B cell (primary cell): ENCODE data around the gene SRRM4. TPM values are rescaled to one million over a fixed set of nuclear protein-coding genes. Genes with fewer than 3 reads are reported as not detected.

Experiments used
- ATAC-seq: fragments of 200-7000 bp; cut with Tn5 transposase; one replicate; pipeline ENCODE4 v1.10.0; 2021; ENCODE audit warnings: low read depth, mild to moderate bottlenecking, moderate number of reproducible peaks, moderate library complexity
- CTCF ChIA-PET: fragments of 350-600 bp; sonication (Branson Sonifier 250); formaldehyde crosslinking; loops from one replicate; lab custom pipeline; 2021; ENCODE audit warnings: antibody characterized with exemption, inconsistent platforms; lab: Charles Lee
- POLR2A ChIA-PET: fragments of 350-600 bp; sonication (Branson Sonifier 250); formaldehyde crosslinking; loops from one replicate; lab custom pipeline; 2021; ENCODE audit warnings: antibody characterized with exemption; lab: Charles Lee
- DNase-seq: peaks from one replicate; pipeline ENCODE4 v3.0.0; 2013
- H2AFZ ChIP-seq: 2 replicates; pipeline ENCODE4 v1.6.1; 2012; ENCODE audit warnings: mild to moderate bottlenecking, low read depth, low read length; ENCODE audit not compliant: insufficient read depth, poor library complexity, severe bottlenecking
- H3K27ac ChIP-seq, 2 donors: 1 replicate in 1 of 2; 2 replicates in 1 of 2; pipeline ENCODE4 v1.5.1; 2012 to 2013; ENCODE audit warnings: low read length in 2 of 2, mild to moderate bottlenecking in 2 of 2, moderate library complexity in 1 of 2
- H3K27me3 ChIP-seq, 4 experiments: fragments of 200-600 bp in 1 of 4; sonication (generic) in 1 of 4; replicated peaks in 1 of 4; 1 replicate in 2 of 4; 2 replicates in 2 of 4; pipeline versions ENCODE4 v1.6.1 to v1.7.0; 2013 to 2016; ENCODE audit warnings: low read length in 3 of 4, mild to moderate bottlenecking in 2 of 4, mixed read lengths in 1 of 4, moderate library complexity in 1 of 4; ENCODE audit not compliant: insufficient read depth in 4 of 4, control insufficient read depth in 3 of 4; ENCODE audit errors: control extremely low read depth in 1 of 4
- H3K36me3 ChIP-seq, 2 experiments: replicated peaks in 1 of 2; 1 replicate in 1 of 2; 2 replicates in 1 of 2; pipeline versions ENCODE4 v1.6.1 to v1.7.1; 2013; ENCODE audit warnings: low read length in 1 of 2; ENCODE audit not compliant: insufficient read depth in 2 of 2, control insufficient read depth in 1 of 2; ENCODE audit errors: control extremely low read depth in 1 of 2, extremely low read depth in 1 of 2
- H3K4me1 ChIP-seq, 2 donors: fragments of 200-600 bp in 1 of 2; sonication (generic) in 1 of 2; 1 replicate in 1 of 2; 2 replicates in 1 of 2; pipeline versions ENCODE4 v1.5.1 to v1.6.1; 2013 to 2017; ENCODE audit warnings: low read length in 2 of 2; ENCODE audit not compliant: control insufficient read depth in 2 of 2, insufficient read depth in 2 of 2
- H3K4me2 ChIP-seq: replicated peaks from 2 replicates; pipeline ENCODE3; 2012; ENCODE audit warnings: mild to moderate bottlenecking, low read depth, low read length; ENCODE audit not compliant: poor library complexity, severe bottlenecking
- H3K4me3 ChIP-seq, 5 experiments: fragments of 200-600 bp in 1 of 5; sonication (generic) in 1 of 5; 1 replicate in 3 of 5; 2 replicates in 2 of 5; pipeline versions ENCODE4 v1.5.1 to v1.7.0; 2011 to 2016; ENCODE audit warnings: low read length in 4 of 5, mild to moderate bottlenecking in 4 of 5, low read depth in 2 of 5, control low read depth in 1 of 5, moderate library complexity in 1 of 5; ENCODE audit not compliant: insufficient read depth in 1 of 5; ENCODE audit errors: control extremely low read depth in 1 of 5, extremely low read depth in 1 of 5
- H3K79me2 ChIP-seq: fragments of 200-600 bp; sonication (generic); one replicate; pipeline ENCODE4 v1.6.0; 2016; ENCODE audit warnings: low read length; ENCODE audit not compliant: control insufficient read depth, insufficient read depth
- H3K9ac ChIP-seq: fragments of 200-600 bp; sonication (generic); 2 replicates; pipeline ENCODE4 v1.6.1; 2017; ENCODE audit warnings: mild to moderate bottlenecking, low read length, moderate library complexity
- H3K9me3 ChIP-seq, 3 donors: one replicate each; pipeline versions ENCODE4 v1.6.1 to v1.7.1; 2013; ENCODE audit warnings: low read length in 2 of 3; ENCODE audit not compliant: control insufficient read depth in 2 of 3, insufficient read depth in 1 of 3; ENCODE audit errors: control extremely low read depth in 1 of 3
- H4K20me1 ChIP-seq: 2 replicates; pipeline ENCODE4 v1.6.0; 2012; ENCODE audit warnings: mild to moderate bottlenecking, low read length; ENCODE audit not compliant: insufficient read depth, control insufficient read depth, poor library complexity, severe bottlenecking
- H3K27ac Mint-ChIP-seq: one replicate; pipeline ENCODE4 v1.8.0; 2021; ENCODE audit warnings: mixed read lengths
- H3K27me3 Mint-ChIP-seq: one replicate; pipeline ENCODE4 v1.8.0; 2021; ENCODE audit warnings: mixed read lengths
- H3K4me1 Mint-ChIP-seq: one replicate; pipeline ENCODE4 v1.8.0; 2021; ENCODE audit warnings: mixed read lengths
- H3K4me3 Mint-ChIP-seq: one replicate; pipeline ENCODE4 v1.8.0; 2021; ENCODE audit warnings: mixed read lengths
- H3K9me3 Mint-ChIP-seq: one replicate; pipeline ENCODE4 v1.8.0; 2022; ENCODE audit warnings: mixed read lengths; ENCODE audit not compliant: insufficient read depth
- CTCF ChIP-seq: fragments of 200-600 bp; IDR thresholded peaks from one replicate; pipeline ENCODE4 v1.8.0; 2022; ENCODE audit warnings: antibody characterized with exemption, mild to moderate bottlenecking
- EZH2 ChIP-seq: IDR thresholded peaks from 2 replicates; pipeline ENCODE4 v1.6.1; 2012; ENCODE audit warnings: borderline replicate concordance, low read depth, mild to moderate bottlenecking, moderate library complexity, low read length; ENCODE audit not compliant: insufficient read depth, poor library complexity, severe bottlenecking
- WGBS: methylation state at CpG from one replicate; pipeline ENCODE4 v1.1.5; 2013; ENCODE audit warnings: missing lambda C conversion rate; ENCODE audit not compliant: insufficient coverage; 5-methylcytosine and 5-hydroxymethylcytosine counted together
- intact Hi-C: fragments of 100-400 bp; cut with micrococcal nuclease; formaldehyde crosslinking; loops from one replicate; pipeline ENCODE4 v1.10.0; 2022
- polyA plus RNA-seq: library from polyadenylated mRNA; depleted of rRNA; stranded (reverse); fragments of >200 nt; gene quantifications from 2 replicates; pipeline ENCODE4 v1.2.3, GENCODE V29; 2012
- total RNA-seq, 2 donors: library from RNA; stranded (reverse); fragments of 120-200 nt in 1 of 2; gene quantifications; 1 replicate in 1 of 2; 2 replicates in 1 of 2; pipeline versions ENCODE4 v1.2.3 to v1.2.4, GENCODE V29; 2013 to 2022

Gene SRRM4
- total and polyA plus RNA-seq, 2 donors (not counting 1 experiment from before 2014, with no cell fraction given) = not detected

- Histone ChIP-seq H4K20me1 (no peaks in the 10 kb centered on the region), H3K4me2 (no peak overlapping the region)
Observed at GRCh38 chr12:119201789-119202543, 220.6 kb downstream of the SRRM4 start.

More at GRCh38 chr12:119201789-119202543, 220.6 kb downstream of the SRRM4 start:
- ATAC-seq (no peak), DNase-seq (no peak)
- no peaks in the 10 kb centered on the region for H3K79me2 ChIP-seq
- no peaks in the 10 kb centered on the region for H3K9me3 Mint-ChIP-seq
- intact Hi-C loops = no loop called here
- H2AFZ ChIP-seq = no peak overlapping the region
- H3K27me3 ChIP-seq = no peaks in the 10 kb centered on the region
- no peaks in the 10 kb centered on the region for H3K4me1 Mint-ChIP-seq
- ChIA-PET POLR2A (no interaction called here), CTCF (no interaction called here)
- WGBS = 81% methylated on average over 4 of the region's 9 CpGs
- no peak overlapping the region for H3K4me3 ChIP-seq
- no peaks in the 10 kb centered on the region for H3K9me3 ChIP-seq
- no peak overlapping the region for H3K4me3 Mint-ChIP-seq
- H3K27me3 Mint-ChIP-seq = no peaks in the 10 kb centered on the region
- TF ChIP-seq CTCF = no peak
- no peak for TF ChIP-seq EZH2
- no peaks in the 10 kb centered on the region for H3K4me1 ChIP-seq
- H3K27ac Mint-ChIP-seq = no peak overlapping the region
- no peak overlapping the region for H3K27ac ChIP-seq
- no peaks in the 10 kb centered on the region for H3K36me3 ChIP-seq
- H3K9ac ChIP-seq = no peak overlapping the region
